Stomach (tissue), 4 donors: ENCODE measurements around the gene CENATAC.

Source experiments
- EP300 ChIP-seq: sonication (generic); formaldehyde crosslinking; IDR thresholded peaks from one replicate; pipeline ENCODE4 v1.6.1; 2017; ENCODE audit warnings: antibody characterized with exemption
- POLR2A ChIP-seq, 4 donors: fragments of 450-650 bp; IDR thresholded peaks; one replicate each; pipeline ENCODE4 v1.6.1; 2016; ENCODE audit warnings: antibody characterized with exemption in 4 of 4, control low read depth in 2 of 4, mild to moderate bottlenecking in 1 of 4, moderate library complexity in 1 of 4
- POLR2AphosphoS5 ChIP-seq, 3 donors: sonication (generic); formaldehyde crosslinking; IDR thresholded peaks; one replicate each; pipeline ENCODE4 v1.6.1; 2016; ENCODE audit warnings: antibody characterized with exemption in 3 of 3
- TF ChIP-seq, protein P1 (sequence below), 7 experiments: fragments of 450-650 bp in 4 of 7; fragments of 200-600 bp in 3 of 7; sonication (generic) in 3 of 7; IDR thresholded peaks; one replicate each; pipeline ENCODE4 v1.5.1; 2016 to 2019; ENCODE audit warnings: antibody characterized with exemption in 7 of 7, control low read depth in 2 of 7, mild to moderate bottlenecking in 1 of 7

GRCh38 chr11:119046489-119046888, 48.6 kb downstream of the CENATAC start:
- TF ChIP-seq, protein P1, sequence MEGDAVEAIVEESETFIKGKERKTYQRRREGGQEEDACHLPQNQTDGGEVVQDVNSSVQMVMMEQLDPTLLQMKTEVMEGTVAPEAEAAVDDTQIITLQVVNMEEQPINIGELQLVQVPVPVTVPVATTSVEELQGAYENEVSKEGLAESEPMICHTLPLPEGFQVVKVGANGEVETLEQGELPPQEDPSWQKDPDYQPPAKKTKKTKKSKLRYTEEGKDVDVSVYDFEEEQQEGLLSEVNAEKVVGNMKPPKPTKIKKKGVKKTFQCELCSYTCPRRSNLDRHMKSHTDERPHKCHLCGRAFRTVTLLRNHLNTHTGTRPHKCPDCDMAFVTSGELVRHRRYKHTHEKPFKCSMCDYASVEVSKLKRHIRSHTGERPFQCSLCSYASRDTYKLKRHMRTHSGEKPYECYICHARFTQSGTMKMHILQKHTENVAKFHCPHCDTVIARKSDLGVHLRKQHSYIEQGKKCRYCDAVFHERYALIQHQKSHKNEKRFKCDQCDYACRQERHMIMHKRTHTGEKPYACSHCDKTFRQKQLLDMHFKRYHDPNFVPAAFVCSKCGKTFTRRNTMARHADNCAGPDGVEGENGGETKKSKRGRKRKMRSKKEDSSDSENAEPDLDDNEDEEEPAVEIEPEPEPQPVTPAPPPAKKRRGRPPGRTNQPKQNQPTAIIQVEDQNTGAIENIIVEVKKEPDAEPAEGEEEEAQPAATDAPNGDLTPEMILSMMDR (IDR thresholded peaks at IDR 0.05), result no peak
- TF ChIP-seq POLR2A (IDR thresholded peaks at IDR 0.05) (no peak), POLR2AphosphoS5 (IDR thresholded peaks at IDR 0.05) (no peak), EP300 (no peak)
